EH (cell line): Measurements from ENCODE around the gene CLEC14A.

Source experiments
- DNase-seq: peaks from one replicate; pipeline ENCODE4 v3.0.0-alpha.2; 2015; ENCODE audit warnings: low read depth

CLEC14A gene

GRCh38 chr14:38248321-38249028, 7.4 kb downstream of the CLEC14A start:
- peak; percentile 22 for DNase-seq

GRCh38 chr14:38243696-38244240, 12.1 kb downstream of the CLEC14A start:
- DNase-seq: peak; percentile 8

- peak; percentile 59 for DNase-seq
Observed at GRCh38 chr14:38238878-38239277, 17.0 kb downstream of the CLEC14A start.

- DNase-seq: peak; percentile 66
Observed at GRCh38 chr14:38238332-38238731, 17.6 kb downstream of the CLEC14A start.

GRCh38 chr14:38233218-38233617, 22.7 kb downstream of the CLEC14A start:
- DNase-seq: no peak

GRCh38 chr14:38226366-38226765, 29.5 kb downstream of the CLEC14A start:
- no peak for DNase-seq

- no peak for DNase-seq
Observed at GRCh38 chr14:38225946-38226345, 29.9 kb downstream of the CLEC14A start.

- no peak for DNase-seq
Observed at GRCh38 chr14:38224338-38224737, 31.6 kb downstream of the CLEC14A start.

- no peak for DNase-seq
Observed at GRCh38 chr14:38221077-38221476, 34.8 kb downstream of the CLEC14A start.

- no peak for DNase-seq
Observed at GRCh38 chr14:38217553-38217952, 38.3 kb downstream of the CLEC14A start.

- DNase-seq: peak; percentile 50
Observed at GRCh38 chr14:38213001-38213400, 42.9 kb downstream of the CLEC14A start.

GRCh38 chr14:38212111-38212510, 43.8 kb downstream of the CLEC14A start:
- DNase-seq: peak; percentile 31

GRCh38 chr14:38211255-38211735, 44.6 kb downstream of the CLEC14A start:
- peak; percentile 39 for DNase-seq

- peak; percentile 75 for DNase-seq
Observed at GRCh38 chr14:38210587-38211216, 45.2 kb downstream of the CLEC14A start.

GRCh38 chr14:38209572-38210557, 46.0 kb downstream of the CLEC14A start:
- peak; percentile 91 for DNase-seq

- DNase-seq: peak; percentile 89
Observed at GRCh38 chr14:38208618-38209562, 47.0 kb downstream of the CLEC14A start.

GRCh38 chr14:38207736-38208617, 47.9 kb downstream of the CLEC14A start, which contains the start of gene SSTR1:
Gene SSTR1, plus strand, starts transcription at chr14:38207904. Its CDS starts 1,486 bp downstream, at chr14:38209390.
- peak; percentile 59 for DNase-seq

GRCh38 chr14:38207377-38207735, 48.5 kb downstream of the CLEC14A start:
- DNase-seq: peak; percentile 53

- DNase-seq: peak; percentile 40
Observed at GRCh38 chr14:38206689-38207376, 49.1 kb downstream of the CLEC14A start.
